Measurements from ENCODE around the gene KIF1B.

KIF1B gene

GRCh38 chr1:10287023-10287645 is 76.8 kb downstream of the KIF1B start:
- no peak for DNase-seq

GRCh38 chr1:10288029-10288615 is 77.8 kb downstream of the KIF1B start:
- DNase-seq = no peak

- DNase-seq = no peak
Measured at GRCh38 chr1:10291705-10292104, 81.3 kb downstream of the KIF1B start.

GRCh38 chr1:10292188-10292587 is 81.8 kb downstream of the KIF1B start:
- no peak for DNase-seq

GRCh38 chr1:10295481-10296085 is 85.2 kb downstream of the KIF1B start:
- DNase-seq = no peak

GRCh38 chr1:10299151-10299550 is 88.8 kb downstream of the KIF1B start:
- no peak for DNase-seq

- no peak for DNase-seq
Measured at GRCh38 chr1:10302416-10302815, 92.0 kb downstream of the KIF1B start.

- DNase-seq = no peak
Measured at GRCh38 chr1:10304295-10304694, 93.9 kb downstream of the KIF1B start.

GRCh38 chr1:10306435-10306834 is 96.1 kb downstream of the KIF1B start:
- DNase-seq = no peak

GRCh38 chr1:10308001-10308400 is 97.6 kb downstream of the KIF1B start:
- DNase-seq = no peak

GRCh38 chr1:10309243-10310011 is 99.1 kb downstream of the KIF1B start:
- no peak for DNase-seq

GRCh38 chr1:10316752-10317151 is 106.4 kb downstream of the KIF1B start:
- no peak for DNase-seq

GRCh38 chr1:10319750-10320149 is 109.4 kb downstream of the KIF1B start:
- DNase-seq = no peak

GRCh38 chr1:10320336-10320735 is 110.0 kb downstream of the KIF1B start:
- DNase-seq = no peak

GRCh38 chr1:10322821-10323220 is 112.5 kb downstream of the KIF1B start:
- DNase-seq = no peak

- DNase-seq = no peak
Measured at GRCh38 chr1:10324627-10325026, 114.3 kb downstream of the KIF1B start.

GRCh38 chr1:10325521-10325920 is 115.2 kb downstream of the KIF1B start:
- no peak for DNase-seq

- DNase-seq = no peak
Measured at GRCh38 chr1:10326251-10326650, 115.9 kb downstream of the KIF1B start.

- DNase-seq = no peak
Measured at GRCh38 chr1:10328180-10328963, 118.0 kb downstream of the KIF1B start.

GRCh38 chr1:10337436-10337835 is 127.1 kb downstream of the KIF1B start:
- no peak for DNase-seq

- DNase-seq = peak; percentile 46
Measured at GRCh38 chr1:10338047-10338446, 127.7 kb downstream of the KIF1B start.

GRCh38 chr1:10338611-10339010 is 128.2 kb downstream of the KIF1B start:
- DNase-seq = no peak

- DNase-seq = no peak
Measured at GRCh38 chr1:10339036-10339567, 128.7 kb downstream of the KIF1B start.
